HG03571 (cell line): ENCODE measurements around the gene KRTAP20-4.

Experiments
- ATAC-seq: cut with Tn5 transposase; IDR thresholded peaks from one replicate; pipeline ENCODE4 v1.9.1; 2021; ENCODE audit not compliant: unreplicated experiment

KRTAP20-4 gene

GRCh38 chr21:30620522-30620921 lies at the start of gene KRTAP20-4:
Gene KRTAP20-4 (plus strand): TSS chr21:30620627.
- ATAC-seq = no peak

- no peak for ATAC-seq
Observed at GRCh38 chr21:30577766-30578165, 42.7 kb upstream of the KRTAP20-4 start.

- ATAC-seq = no peak
Observed at GRCh38 chr21:30579346-30579745, 41.1 kb upstream of the KRTAP20-4 start.

GRCh38 chr21:30580132-30580531 lies 40.3 kb upstream of the KRTAP20-4 start:
- no peak for ATAC-seq

- ATAC-seq = no peak
Observed at GRCh38 chr21:30582870-30583269, 37.6 kb upstream of the KRTAP20-4 start.

GRCh38 chr21:30590297-30590696 lies 30.1 kb upstream of the KRTAP20-4 start, which contains the start of gene KRTAP22-2:
Gene KRTAP22-2 (minus strand): TSS chr21:30590397.
- ATAC-seq = no peak

- ATAC-seq = no peak
Observed at GRCh38 chr21:30592140-30592539, 28.3 kb upstream of the KRTAP20-4 start, which contains the start of gene KRTAP6-3. Gene KRTAP6-3 (plus strand): TSS chr21:30592440. CDS start chr21:30592446, 6 bp downstream.

DNA sequence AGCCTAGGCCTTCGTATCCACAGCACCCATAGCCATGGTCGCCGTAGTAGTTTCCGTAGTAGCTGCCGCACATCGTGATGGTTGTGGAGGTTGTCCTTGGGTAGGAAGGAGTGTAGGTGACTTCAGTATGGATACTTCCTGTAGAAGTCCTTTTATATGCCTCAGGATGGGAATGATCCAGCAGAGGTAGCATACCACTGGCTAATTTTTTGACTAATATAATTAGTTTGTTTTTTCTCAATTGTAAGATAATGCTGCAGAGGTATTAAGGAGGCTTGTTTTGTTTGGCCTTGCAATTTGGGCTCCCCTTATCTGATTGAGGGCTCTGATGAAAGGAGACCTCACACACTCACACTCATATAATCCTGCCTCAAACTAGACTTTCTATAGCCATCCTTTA lies 21.6 kb upstream of the KRTAP20-4 start, which contains the start of gene KRTAP6-2:
KRTAP6-2 (minus strand) TSS at position 101 of the 400 bp plus-strand sequence; CDS start at position 73, 28 bp downstream.
- no peak for ATAC-seq

DNA sequence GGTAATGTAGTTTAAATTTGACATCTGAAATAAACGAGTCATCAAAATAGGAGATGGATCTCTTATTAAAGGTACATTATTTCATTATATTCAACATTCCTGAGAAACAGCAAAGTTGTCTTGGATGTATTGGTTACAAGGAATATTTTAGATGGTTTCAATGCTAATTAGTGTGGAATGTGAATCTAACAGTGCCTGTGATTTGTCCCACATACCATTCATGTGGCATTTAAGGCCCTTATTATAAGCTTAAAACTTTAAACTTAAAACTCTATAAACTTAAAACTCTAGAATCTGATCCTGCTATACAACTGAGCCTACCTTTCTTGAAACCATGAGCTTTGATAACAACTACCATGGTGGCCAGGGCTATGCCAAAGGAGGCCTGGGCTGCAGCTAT lies 19.6 kb upstream of the KRTAP20-4 start, which contains the start of gene KRTAP22-1:
KRTAP22-1 (plus strand) TSS at position 301 of the 400 bp plus-strand sequence.
- no peak for ATAC-seq

- ATAC-seq = no peak
Observed at GRCh38 chr21:30605968-30606367, 14.5 kb upstream of the KRTAP20-4 start.

DNA sequence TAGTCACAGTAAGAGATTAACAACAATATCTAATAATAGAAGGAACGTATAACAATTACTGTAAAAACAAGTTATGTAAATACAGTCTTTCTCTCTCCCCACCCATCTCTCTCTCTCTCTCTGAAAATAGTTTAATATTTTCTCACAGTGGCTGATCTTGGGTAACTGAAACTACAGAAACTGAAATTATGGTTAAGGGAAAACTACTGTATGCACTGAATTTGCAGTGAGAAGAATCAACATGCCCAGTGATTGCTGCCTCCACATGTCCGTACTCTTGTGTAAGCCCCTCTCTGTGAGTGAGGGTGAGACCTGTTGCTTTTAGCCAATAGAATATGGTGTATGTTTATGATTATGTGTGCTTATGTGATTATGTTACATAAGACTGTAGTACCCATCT lies 8.3 kb upstream of the KRTAP20-4 start:
- no peak for ATAC-seq

DNA sequence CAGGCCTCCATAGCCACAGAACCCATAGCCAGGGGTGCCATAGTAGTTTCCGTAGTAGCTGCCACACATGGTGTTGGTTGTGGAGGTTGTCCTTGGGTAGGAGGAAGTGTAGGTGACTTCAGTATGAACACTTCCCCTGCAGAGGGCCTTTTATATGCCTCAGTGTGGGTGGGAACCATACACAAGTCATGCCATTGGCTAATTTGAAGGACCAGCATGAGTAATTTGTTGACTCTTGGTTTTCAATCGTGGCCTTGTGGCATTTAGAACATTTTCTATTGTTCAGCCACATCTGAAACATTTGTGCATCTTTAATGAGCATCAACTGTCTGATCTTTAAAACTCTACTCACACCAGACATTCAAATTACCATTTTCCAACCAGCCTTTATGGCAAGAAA lies 6.6 kb upstream of the KRTAP20-4 start, which contains the start of gene KRTAP6-1:
KRTAP6-1 (minus strand) TSS at position 95 of the 400 bp plus-strand sequence; CDS start at position 69, 26 bp downstream.
- no peak for ATAC-seq

DNA sequence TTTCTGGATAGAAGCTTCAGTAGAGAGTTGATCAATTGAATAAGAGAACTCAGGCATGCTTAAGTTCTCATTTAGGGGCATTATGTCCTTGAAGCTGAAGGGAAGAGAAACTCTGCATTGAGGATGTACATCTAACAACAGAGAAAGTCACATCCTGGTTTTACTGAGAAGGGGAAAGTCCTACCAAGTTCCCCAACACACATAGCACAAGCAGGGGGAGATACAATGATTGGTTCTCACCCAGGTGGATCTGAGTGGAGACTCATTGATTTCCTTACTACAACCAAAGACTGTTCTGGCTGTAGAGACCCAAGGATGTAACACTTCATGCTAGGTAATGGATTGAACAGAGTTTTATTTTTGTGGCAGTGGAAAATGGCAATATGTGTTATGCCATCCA lies 5.2 kb upstream of the KRTAP20-4 start:
- ATAC-seq = no peak

GRCh38 chr21:30616125-30616524 lies 4.3 kb upstream of the KRTAP20-4 start, which contains the start of gene KRTAP20-1:
Gene KRTAP20-1 (plus strand): TSS chr21:30616425. CDS start chr21:30616455, 30 bp downstream.
- ATAC-seq = no peak

- no peak for ATAC-seq
Observed at GRCh38 chr21:30620080-30620479, 347 bp upstream of the KRTAP20-4 start.

- ATAC-seq = no peak
Observed at GRCh38 chr21:30623362-30623761, 2.9 kb downstream of the KRTAP20-4 start.

GRCh38 chr21:30625449-30626165 lies 5.2 kb downstream of the KRTAP20-4 start:
- no peak for ATAC-seq

DNA sequence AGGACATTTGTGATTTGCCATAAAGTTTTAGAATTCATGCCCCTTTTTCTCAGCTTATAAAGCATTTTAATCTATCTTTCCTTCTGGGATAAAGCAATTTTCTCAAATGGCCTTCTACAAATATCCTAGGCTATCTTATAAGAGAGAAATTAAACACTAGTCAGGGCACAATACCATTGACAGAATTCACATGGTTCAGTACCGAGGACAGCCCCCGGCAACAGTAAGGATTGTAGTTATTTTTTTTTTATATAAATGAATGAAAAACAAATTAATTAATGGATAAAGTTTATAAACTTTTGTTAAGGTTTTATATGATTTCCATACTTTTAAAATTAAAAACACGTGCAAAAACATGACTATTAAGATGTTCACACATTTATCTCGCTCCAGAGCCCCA lies 7.7 kb downstream of the KRTAP20-4 start:
- no peak for ATAC-seq

DNA sequence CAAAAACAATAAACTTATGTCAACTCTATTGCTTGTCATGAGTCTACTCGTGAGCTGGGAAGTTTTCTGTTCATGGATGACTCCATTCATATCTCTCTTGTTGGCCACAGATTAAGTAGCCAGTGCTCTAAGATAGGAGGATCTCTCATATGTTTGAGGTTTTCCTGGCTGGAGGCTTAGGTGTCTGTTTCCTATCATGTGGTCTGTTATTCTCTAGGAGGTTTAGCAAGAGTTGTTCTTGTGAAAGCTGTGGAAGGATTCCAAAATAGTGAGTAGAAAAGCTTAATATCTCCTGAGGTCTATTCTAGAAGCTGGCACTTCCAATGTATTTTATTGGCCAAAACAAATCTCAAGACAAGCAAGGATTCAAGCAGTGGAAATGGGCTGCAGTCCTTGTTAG lies 8.8 kb downstream of the KRTAP20-4 start:
- ATAC-seq = no peak

DNA sequence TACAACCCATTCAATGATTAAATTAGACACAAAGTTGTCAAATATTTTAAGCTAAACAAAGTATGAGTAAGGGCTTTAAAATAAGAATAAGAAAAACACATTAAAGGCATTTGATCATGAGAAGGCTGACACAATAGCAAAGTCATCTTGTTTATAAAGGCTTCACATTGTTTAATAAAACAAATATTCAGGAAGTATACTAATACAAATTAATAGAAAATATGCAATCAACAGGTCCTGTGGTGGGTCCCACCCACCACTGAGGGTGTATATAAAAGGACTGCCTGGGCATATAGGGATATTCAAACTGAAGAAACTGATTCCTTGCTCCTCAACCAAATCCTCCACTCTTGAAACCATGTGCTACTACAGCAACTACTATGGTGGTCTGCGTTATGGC lies 14.5 kb downstream of the KRTAP20-4 start, which contains the start of gene KRTAP20-2:
KRTAP20-2 (plus strand) TSS at position 301 of the 400 bp plus-strand sequence; CDS start at position 359, 58 bp downstream.
- no peak for ATAC-seq

DNA sequence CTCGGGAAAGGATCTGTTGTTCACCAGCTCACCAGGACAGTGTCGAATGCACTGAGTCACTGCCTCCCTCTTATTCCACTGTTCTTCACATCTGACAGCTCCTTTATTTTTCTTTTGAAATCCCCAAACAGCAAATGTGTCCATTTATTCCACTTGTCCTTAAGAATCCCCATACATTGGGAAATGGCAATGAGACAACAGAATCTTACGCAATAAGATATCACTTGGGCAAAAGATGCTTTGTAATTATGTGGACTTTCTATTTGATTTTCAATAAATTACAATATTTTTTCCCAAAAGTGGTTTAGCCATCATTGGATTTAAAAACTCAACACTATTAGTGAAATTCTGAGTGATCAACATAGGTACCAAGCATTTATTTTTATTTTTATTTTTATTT lies 18.3 kb downstream of the KRTAP20-4 start:
- no peak for ATAC-seq

- no peak for ATAC-seq
Observed at GRCh38 chr21:30642564-30642963, 22.1 kb downstream of the KRTAP20-4 start, which contains the start of gene KRTAP20-3. Gene KRTAP20-3 (plus strand): TSS chr21:30642864.
